Gastrocnemius medialis (tissue), 4 donors: ENCODE data around the gene KIF2A. TPM values are rescaled to one million over a fixed set of nuclear protein-coding genes. Genes with fewer than 3 reads are reported as not detected.

Source experiments
- ATAC-seq, 2 donors: fragments of 150-250 bp; one replicate each; pipeline ENCODE4 v1.9.1; 2016
- DNase-seq, 2 donors: peaks; one replicate each; pipeline ENCODE4 v3.0.0-alpha.2; 2019
- H3K27ac ChIP-seq, 4 donors: fragments of 200-600 bp; sonication (generic); 1 replicate in 1 of 4; 2 replicates in 3 of 4; pipeline ENCODE4 v1.5.1; 2016 to 2018; ENCODE audit warnings: mild to moderate bottlenecking in 2 of 4, moderate library complexity in 1 of 4
- H3K27me3 ChIP-seq, 3 donors: fragments of 200-600 bp; sonication (generic) in 2 of 3; 1 replicate in 1 of 3; 2 replicates in 2 of 3; pipeline versions ENCODE4 v1.5.1 to v1.6.0; 2016 to 2019; ENCODE audit warnings: mild to moderate bottlenecking in 1 of 3, moderate library complexity in 1 of 3
- H3K36me3 ChIP-seq, 2 donors: fragments of 200-600 bp; sonication (generic) in 1 of 2; one replicate each; pipeline ENCODE4 v1.5.1; 2017 to 2018
- H3K4me1 ChIP-seq, 2 donors: fragments of 200-600 bp; sonication (generic) in 1 of 2; one replicate each; pipeline ENCODE4 v1.5.1; 2016 to 2017; ENCODE audit warnings: mild to moderate bottlenecking in 2 of 2
- H3K4me3 ChIP-seq, 4 donors: fragments of 200-600 bp; sonication (generic) in 3 of 4; 1 replicate in 1 of 4; 2 replicates in 3 of 4; pipeline ENCODE4 v1.5.1; 2016 to 2019; ENCODE audit warnings: mild to moderate bottlenecking in 2 of 4
- H3K9me3 ChIP-seq, 3 donors: fragments of 200-600 bp; sonication (generic) in 2 of 3; 1 replicate in 1 of 3; 2 replicates in 2 of 3; pipeline ENCODE4 v1.5.1; 2016 to 2019
- CTCF ChIP-seq, 5 experiments: fragments of 450-650 bp in 3 of 5; fragments of 200-600 bp in 2 of 5; sonication (generic) in 2 of 5; IDR thresholded peaks in 4 of 5; conservative IDR thresholded peaks in 1 of 5; 1 replicate in 4 of 5; 2 replicates in 1 of 5; pipeline ENCODE4 v1.5.1; 2016 to 2019; ENCODE audit warnings: antibody characterized with exemption in 5 of 5, mild to moderate bottlenecking in 3 of 5, moderate library complexity in 3 of 5
- POLR2A ChIP-seq, 2 donors: fragments of 450-650 bp; IDR thresholded peaks; one replicate each; pipeline ENCODE4 v1.6.1; 2017; ENCODE audit warnings: antibody characterized with exemption in 2 of 2, mild to moderate bottlenecking in 2 of 2, moderate library complexity in 2 of 2
- in situ Hi-C, 4 donors: fragments of 200-750 bp; cut with MboI; loops; one replicate each; pipeline versions ENCODE4 v1.15.0 to v1.8.0; 2017; ENCODE audit warnings: low sequenced_read_pairs in 4 of 4
- intact Hi-C: fragments of 100-400 bp; cut with DNase I; formaldehyde crosslinking; loops from one replicate; pipeline ENCODE4 v1.15.1; 2023; ENCODE audit warnings: low total_unique reads
- total RNA-seq, 4 donors: library from RNA; depleted of rRNA; stranded (reverse); fragments of >200 nt; gene quantifications; one replicate each; pipeline versions ENCODE4 v1.1.0 to v1.2.3, GENCODE V29; 2016

The KIF2A gene
- total RNA-seq, 4 donors from 2014 or later: 7.5 to 14.2 (median 11.8) TPM

- in situ Hi-C loops (no loop called here), intact Hi-C loops (loop anchor here (2.0 kb wide), 1 partner anchor 16 kb away; the partner anchor contains the start of gene DIMT1)
- H3K9me3 ChIP-seq: no peaks in the 10 kb centered on the region
- no peaks in the 10 kb centered on the region for H3K27me3 ChIP-seq
- H3K27ac ChIP-seq: peak overlapping the region; percentile 3 to 70 (median 52)
- peaks cover 0 to 77% of the 10 kb centered on the region in 2 donors for H3K36me3 ChIP-seq
- DNase-seq (no peak), ATAC-seq (peak; percentile 72 to 78)
- TF ChIP-seq POLR2A (IDR thresholded peaks at IDR 0.05) (no peak), CTCF (IDR thresholded peaks at IDR 0.05 in 4 of 5, conservative IDR thresholded peaks at IDR 0.05 in 1 of 5) (no peak)
- H3K4me1 ChIP-seq: peaks cover 11 to 13% of the 10 kb centered on the region in 2 donors
- no peak overlapping the region for H3K4me3 ChIP-seq
Observed at GRCh38 chr5:62386824-62387223, 80.8 kb downstream of the KIF2A start.

GRCh38 chr5:62395210-62395950 lies 89.4 kb downstream of the KIF2A start:
- H3K27ac ChIP-seq: no peak overlapping the region
- no peaks in the 10 kb centered on the region for H3K9me3 ChIP-seq
- H3K36me3 ChIP-seq: peaks cover 0 to 95% of the 10 kb centered on the region in 2 donors
- in situ Hi-C loops (no loop called here), intact Hi-C loops (no loop called here)
- TF ChIP-seq POLR2A (IDR thresholded peaks at IDR 0.05): no peak
- no peak for TF ChIP-seq CTCF (IDR thresholded peaks at IDR 0.05 in 4 of 5, conservative IDR thresholded peaks at IDR 0.05 in 1 of 5)
- DNase-seq (no peak), ATAC-seq (no peak)
- no peaks in the 10 kb centered on the region for H3K27me3 ChIP-seq
- H3K4me1 ChIP-seq: no peaks in the 10 kb centered on the region
- no peak overlapping the region for H3K4me3 ChIP-seq

GRCh38 chr5:62403411-62404250 lies 97.6 kb downstream of the KIF2A start, which contains the start of gene DIMT1:
Gene DIMT1 (minus strand): TSS chr5:62403905. CDS start chr5:62403772, 133 bp downstream.
- Histone ChIP-seq H3K4me3 (peak within 1 kb of the TSS; percentile 90 to 98 (median 94)), H3K4me1 (peaks cover 10 to 12% of the 10 kb centered on the region in 2 donors), H3K27ac (peak within 1 kb of the TSS; percentile 97 to 98 (median 97)), H3K9me3 (no peaks in the 10 kb centered on the region), H3K27me3 (no peaks in the 10 kb centered on the region), H3K36me3 (peaks cover 0 to 22% of the 10 kb centered on the region in 2 donors)
- DNase-seq (peak; percentile 96), ATAC-seq (peak; percentile 99)
- intact Hi-C loops (loop anchor here (1.0 to 5.0 kb wide), 3 partner anchors 9 to 96 kb away; partner anchors contain the start of genes IPO11 and KIF2A), in situ Hi-C loops (no loop called here)
- TF ChIP-seq CTCF (IDR thresholded peaks at IDR 0.05 in 4 of 5, conservative IDR thresholded peaks at IDR 0.05 in 1 of 5): no peak
- peak; percentile 85 to 89 for TF ChIP-seq POLR2A (IDR thresholded peaks at IDR 0.05)

- peak within 1 kb of the TSS; percentile 82 to 98 (median 92) for H3K4me3 ChIP-seq
- DNase-seq (peak; percentile 97), ATAC-seq (peak; percentile 100)
- no peaks in the 10 kb centered on the region for H3K9me3 ChIP-seq
- H3K27ac ChIP-seq: peak within 1 kb of the TSS; percentile 75 to 84 (median 78)
- no peaks in the 10 kb centered on the region for H3K27me3 ChIP-seq
- peaks cover 12 to 18% of the 10 kb centered on the region in 2 donors for H3K4me1 ChIP-seq
- H3K36me3 ChIP-seq: no peaks in the 10 kb centered on the region
- TF ChIP-seq POLR2A (IDR thresholded peaks at IDR 0.05) (peak in 1 of 2 donors; percentile 60), CTCF (IDR thresholded peaks at IDR 0.05 in 4 of 5, conservative IDR thresholded peaks at IDR 0.05 in 1 of 5) (peak in 1 of 5 experiments; percentile 14)
- intact Hi-C loops (loop anchor here (1.0 kb wide), 1 partner anchor 9 kb away; the partner anchor contains the start of gene DIMT1), in situ Hi-C loops (no loop called here)
Observed at GRCh38 chr5:62412549-62413329, 106.7 kb downstream of the KIF2A start, which contains the start of gene IPO11. Gene IPO11 (plus strand): TSS chr5:62412763. CDS start chr5:62437280, 24,517 bp downstream.
